ENCODE results near the gene TM9SF3. TPM values are rescaled to one million over a fixed set of nuclear protein-coding genes. Genes with fewer than 3 reads are reported as not detected.

The TM9SF3 gene
- polyA plus RNA-seq, 3 donors, result 212 to 229 (median 215) TPM

DNA sequence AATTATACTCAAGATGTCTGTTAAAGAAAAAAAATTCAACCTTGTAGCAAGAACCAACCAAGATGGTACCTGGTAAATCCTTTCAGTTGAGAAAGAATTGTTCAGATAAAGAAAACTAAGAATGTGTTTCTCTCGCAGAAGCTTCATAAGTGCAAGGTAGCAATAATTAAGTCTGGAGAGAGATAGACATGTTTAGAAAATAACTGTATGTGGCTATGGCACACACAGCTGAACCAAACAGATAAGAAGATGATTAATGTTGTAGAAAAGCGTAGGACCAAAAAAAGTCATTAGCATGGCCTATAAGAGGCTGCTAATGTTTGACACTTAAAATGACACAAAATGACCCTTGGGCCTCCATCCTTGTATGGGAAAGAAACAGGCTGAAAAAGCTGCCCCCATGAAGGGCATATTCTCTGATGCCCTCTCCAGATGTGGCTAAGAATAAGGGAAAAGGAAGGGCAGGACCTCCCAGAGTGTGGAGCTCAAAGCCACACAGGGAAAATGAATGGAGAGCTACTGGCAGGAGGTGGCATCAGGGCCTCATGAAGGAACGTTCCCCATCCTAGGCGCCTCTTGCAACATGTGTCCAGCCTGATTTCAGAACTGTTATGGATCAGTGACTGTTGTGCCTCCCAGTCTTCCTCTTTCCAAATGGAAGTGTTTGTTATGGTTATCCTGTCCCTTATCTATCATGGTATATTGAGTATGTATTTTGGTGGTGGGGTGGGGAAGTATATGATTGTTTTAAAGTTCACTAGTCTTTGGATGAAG is 103.8 kb downstream of the TM9SF3 start:
- DNase-seq (ENCODE audit: low read depth in 3 of 3, low spot score in 2 of 3), result no peak

DNA sequence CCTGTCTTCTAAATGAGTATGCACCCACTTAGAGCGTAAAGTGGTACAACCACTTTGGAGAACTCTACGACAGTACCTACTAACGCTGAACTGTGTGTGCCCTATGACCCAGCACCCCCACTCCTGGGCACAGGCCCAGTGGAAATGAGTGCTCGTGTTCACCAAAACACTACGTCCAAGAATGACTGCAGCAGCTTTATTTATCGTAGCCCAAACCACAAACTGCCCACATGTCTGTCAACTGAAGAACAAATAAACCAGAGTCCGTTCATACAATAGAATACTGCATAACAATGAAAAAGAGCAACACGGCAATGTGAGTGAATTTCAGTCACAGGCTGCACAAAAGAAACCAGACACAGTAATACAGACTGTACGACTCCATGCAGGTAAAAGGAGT is 108.5 kb downstream of the TM9SF3 start:
- DNase-seq (ENCODE audit: low read depth in 3 of 3, low spot score in 2 of 3), result no peak

DNA sequence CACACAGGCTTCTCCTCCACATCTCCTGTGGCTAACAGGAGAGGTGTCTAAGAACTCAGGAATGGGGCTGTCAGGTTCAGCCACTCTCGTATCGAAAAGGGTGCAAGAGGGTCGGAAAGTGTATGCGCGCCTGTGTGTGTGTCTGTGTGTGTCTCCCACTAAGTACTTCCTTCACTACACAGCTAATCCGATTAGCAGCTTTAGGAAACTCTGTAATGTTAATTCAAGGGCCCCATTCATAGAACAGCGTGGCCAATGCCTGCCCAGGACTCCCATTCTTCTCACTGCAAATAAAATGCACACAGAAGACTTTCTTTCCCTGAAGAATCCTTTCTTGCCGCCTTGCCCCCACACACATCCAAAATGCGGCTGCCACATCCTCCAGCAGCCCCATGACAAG is 112.9 kb downstream of the TM9SF3 start:
- DNase-seq (ENCODE audit: low read depth in 3 of 3, low spot score in 2 of 3), result no peak

DNA sequence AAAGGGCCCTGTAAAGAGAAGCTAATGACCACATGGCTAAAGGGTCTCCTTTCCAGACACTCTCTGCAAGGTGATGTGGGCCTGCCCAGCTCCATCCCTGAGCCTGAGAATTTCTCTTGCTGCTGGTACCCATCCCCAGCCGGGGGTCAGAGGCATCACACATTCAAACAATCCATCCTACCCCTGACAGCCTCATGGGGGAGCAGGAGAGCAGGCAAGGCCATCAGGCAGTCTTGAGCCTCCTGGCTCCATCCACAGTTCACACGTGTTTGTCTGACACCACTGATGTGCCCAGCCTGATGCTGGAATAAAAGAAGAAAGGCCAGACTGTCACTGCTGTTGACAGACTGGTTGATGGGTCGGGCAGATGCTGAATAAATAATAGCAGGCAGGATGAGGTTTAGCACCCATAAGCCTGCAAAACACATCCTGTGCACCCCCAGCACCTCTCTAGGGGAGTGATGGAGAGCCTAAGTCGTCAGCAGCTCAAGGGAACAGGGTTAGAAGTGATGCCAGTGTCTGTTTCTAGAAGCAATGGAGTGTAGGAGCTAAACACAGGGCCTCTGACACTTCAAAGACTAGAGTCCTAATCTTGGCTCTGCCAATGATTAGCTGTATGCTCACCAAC is 116.6 kb downstream of the TM9SF3 start:
- no peak for DNase-seq (ENCODE audit: low read depth in 3 of 3, low spot score in 2 of 3)

DNA sequence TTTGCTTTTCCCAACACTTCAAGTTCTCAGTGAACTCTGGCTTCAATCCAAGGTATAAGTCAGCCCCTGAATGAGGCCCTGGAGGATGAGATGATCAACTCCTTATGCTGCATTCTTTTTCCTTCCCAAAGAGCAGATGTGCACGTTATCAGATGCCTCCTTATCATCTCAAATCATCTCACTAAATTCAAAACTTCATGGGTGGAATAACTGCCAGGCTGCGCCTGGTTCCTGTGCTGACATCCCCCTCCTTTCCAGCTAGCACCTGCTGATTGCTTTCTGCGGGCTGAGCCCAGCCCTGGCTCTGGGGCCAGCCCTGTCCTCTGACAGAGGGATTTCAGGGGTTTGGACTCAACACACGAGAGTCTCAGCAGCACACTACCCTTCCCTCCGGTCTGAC is 118.0 kb downstream of the TM9SF3 start:
- no peak for DNase-seq (ENCODE audit: low read depth in 3 of 3, low spot score in 2 of 3)

Other genes with a start within 250 kb of the TM9SF3 start
- gene OPALIN, start 228.0 kb downstream of the TM9SF3 start, polyA plus RNA-seq (ENCODE audit: insufficient read length in 3 of 3), result not detected
- gene TLL2, start 73.1 kb downstream of the TM9SF3 start, polyA plus RNA-seq (ENCODE audit: insufficient read length in 3 of 3), result under 1 TPM; 0.75 to 0.99 (median 0.89) TPM
- 1 to 10 TPM; 4.8 to 5.7 (median 5.4) TPM for gene PIK3AP1, start 133.5 kb upstream of the TM9SF3 start, polyA plus RNA-seq (ENCODE audit: insufficient read length in 3 of 3)
- gene LCOR, start 245.3 kb upstream of the TM9SF3 start, polyA plus RNA-seq (ENCODE audit: insufficient read length in 3 of 3), result 10 to 100 TPM; 26.5 to 28.5 (median 28.5) TPM